Endothelial cell of umbilical vein (primary cell): ENCODE data around the gene ACTG2.

ENCODE experiments used
- CTCF ChIP-seq, 2 donors: IDR thresholded peaks; 1 replicate in 1 of 2; 2 replicates in 1 of 2; pipeline ENCODE4 v1.5.1; 2011; ENCODE audit warnings: low read length in 2 of 2, mild to moderate bottlenecking in 2 of 2, moderate library complexity in 2 of 2, control low read depth in 1 of 2, inconsistent platforms in 1 of 2, low read depth in 1 of 2; ENCODE audit not compliant: insufficient read depth in 1 of 2; ENCODE audit errors: extremely low read depth in 1 of 2
- EZH2 ChIP-seq: IDR thresholded peaks from 2 replicates; pipeline ENCODE4 v1.6.1; 2012; ENCODE audit warnings: borderline replicate concordance, low read depth, mild to moderate bottlenecking, moderate library complexity, low read length, inconsistent platforms; ENCODE audit not compliant: severe bottlenecking
- POLR2A ChIP-seq: IDR thresholded peaks from 2 replicates; pipeline ENCODE4 v1.6.1; 2012; ENCODE audit warnings: low read depth, mild to moderate bottlenecking, control low read depth, low read length

- TF ChIP-seq POLR2A (no peak), CTCF (IDR thresholded peaks at IDR 0.05; ENCODE audit: extremely low read depth in 1 of 2, insufficient read depth in 1 of 2, low read depth in 1 of 2, low read length in 2 of 2) (no peak), EZH2 (no peak)
Observed at GRCh38 chr2:73902284-73902683, 9.5 kb downstream of the ACTG2 start.
